ENCODE data around the gene PPP1R15B. TPM values are rescaled to one million over a fixed set of nuclear protein-coding genes. Genes with fewer than 3 reads are reported as not detected.

PPP1R15B gene
- total RNA-seq, 2 donors from 2014 or later: 50.8 to 79.6 TPM

- peaks cover 10% of the 10 kb centered on the region for H3K4me1 ChIP-seq
- H3K36me3 ChIP-seq: no peaks in the 10 kb centered on the region
- no peaks in the 10 kb centered on the region for H3K9me3 ChIP-seq
- intact Hi-C loops (cut with DNase I): loop anchor here (10.0 kb wide), 1 partner anchor 503 kb away; the partner anchor contains the start of gene SNRPE
- no peak for TF ChIP-seq CTCF (IDR thresholded peaks at IDR 0.05)
- H3K9ac ChIP-seq (ENCODE audit: low read depth in 2 of 2, low read length in 2 of 2): no peak overlapping the region
- no peak overlapping the region for H3K4me3 ChIP-seq
- H3K27me3 ChIP-seq: no peaks in the 10 kb centered on the region
- no peak overlapping the region for H3K27ac ChIP-seq
- no peak for DNase-seq
These were observed 44.3 kb downstream of the PPP1R15B start for GRCh38 chr1:204367193-204367858.

DNA sequence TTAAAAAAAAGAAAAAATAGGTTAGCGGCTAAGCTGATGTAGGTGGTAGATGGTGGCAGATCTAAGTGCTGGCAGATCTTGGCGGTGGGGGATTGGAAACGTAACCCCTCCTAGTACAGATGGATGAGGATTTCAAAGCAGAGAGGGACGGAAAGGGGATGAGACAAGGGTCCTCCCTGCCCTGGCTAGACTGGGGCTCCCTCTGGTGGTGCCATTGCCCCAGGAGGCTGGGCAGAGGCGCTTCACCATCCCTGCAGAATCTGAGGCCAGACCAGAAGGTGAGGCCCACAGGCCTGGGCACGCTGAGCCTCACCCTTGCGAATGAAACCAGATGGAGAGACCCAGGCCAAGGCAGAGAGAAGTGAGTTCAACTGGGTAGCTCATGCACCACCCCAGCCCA, 44.9 kb downstream of the PPP1R15B start:
- no peak for TF ChIP-seq CTCF (IDR thresholded peaks at IDR 0.05)
- Histone ChIP-seq H3K4me1 (peaks cover 10% of the 10 kb centered on the region), H3K36me3 (no peaks in the 10 kb centered on the region), H3K27ac (no peak overlapping the region), H3K9ac (ENCODE audit: low read depth in 2 of 2, low read length in 2 of 2) (no peak overlapping the region), H3K9me3 (no peaks in the 10 kb centered on the region), H3K4me3 (no peak overlapping the region), H3K27me3 (no peaks in the 10 kb centered on the region)
- no peak for DNase-seq
- intact Hi-C loops (cut with DNase I): loop anchor here (10.0 kb wide), 1 partner anchor 502 kb away; the partner anchor contains the start of gene SNRPE

- no peaks in the 10 kb centered on the region for H3K27me3 ChIP-seq
- no peaks in the 10 kb centered on the region for H3K36me3 ChIP-seq
These were observed 48.1 kb downstream of the PPP1R15B start for GRCh38 chr1:204363335-204364114.

DNA sequence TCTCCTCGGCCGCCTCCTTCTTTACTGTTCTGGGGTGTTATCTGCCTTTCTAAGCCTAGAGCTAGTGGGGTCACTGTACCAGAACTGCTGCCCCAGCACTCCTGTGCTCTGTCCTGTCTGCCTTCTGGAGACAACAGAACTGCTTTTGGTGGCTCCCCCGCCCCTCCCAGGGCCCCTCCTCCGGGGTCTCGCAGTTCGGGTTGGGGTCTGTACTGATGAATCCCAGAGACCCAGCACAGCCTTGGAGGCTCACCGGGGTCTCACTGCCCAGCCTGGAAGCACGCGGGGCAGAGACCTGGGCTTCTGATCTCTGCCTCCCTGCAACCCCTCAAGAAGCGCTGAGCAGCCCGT, 48.7 kb downstream of the PPP1R15B start:
- Histone ChIP-seq H3K36me3 (no peaks in the 10 kb centered on the region), H3K9me3 (no peaks in the 10 kb centered on the region), H3K4me3 (peak overlapping the region; percentile 8), H3K27me3 (no peaks in the 10 kb centered on the region), H3K9ac (ENCODE audit: low read depth in 2 of 2, low read length in 2 of 2) (peak overlapping the region; percentile 63 to 76), H3K4me1 (peaks cover 10% of the 10 kb centered on the region), H3K27ac (peak overlapping the region; percentile 42)
- DNase-seq: no peak
- no peak for TF ChIP-seq CTCF (IDR thresholded peaks at IDR 0.05)
- intact Hi-C loops (cut with DNase I): loop anchor here (5.0 to 10.0 kb wide), 3 partner anchors 34 to 498 kb away; partner anchors contain the start of genes GOLT1A and SNRPE

More at GRCh38 chr1:204363335-204364114, 48.1 kb downstream of the PPP1R15B start:
- H3K9me3 ChIP-seq: no peaks in the 10 kb centered on the region
- TF ChIP-seq CTCF (IDR thresholded peaks at IDR 0.05): peak; percentile 98
- intact Hi-C loops (cut with DNase I): loop anchor here (2.0 to 10.0 kb wide), 5 partner anchors 34 to 499 kb away; partner anchors contain the start of genes GOLT1A and SNRPE
- H3K4me3 ChIP-seq: peak overlapping the region; percentile 8
- DNase-seq: peak; percentile 90
- peak overlapping the region; percentile 63 to 76 for H3K9ac ChIP-seq (ENCODE audit: low read depth in 2 of 2, low read length in 2 of 2)
- H3K27ac ChIP-seq: peak overlapping the region; percentile 42
- peaks cover 10% of the 10 kb centered on the region for H3K4me1 ChIP-seq

DNA sequence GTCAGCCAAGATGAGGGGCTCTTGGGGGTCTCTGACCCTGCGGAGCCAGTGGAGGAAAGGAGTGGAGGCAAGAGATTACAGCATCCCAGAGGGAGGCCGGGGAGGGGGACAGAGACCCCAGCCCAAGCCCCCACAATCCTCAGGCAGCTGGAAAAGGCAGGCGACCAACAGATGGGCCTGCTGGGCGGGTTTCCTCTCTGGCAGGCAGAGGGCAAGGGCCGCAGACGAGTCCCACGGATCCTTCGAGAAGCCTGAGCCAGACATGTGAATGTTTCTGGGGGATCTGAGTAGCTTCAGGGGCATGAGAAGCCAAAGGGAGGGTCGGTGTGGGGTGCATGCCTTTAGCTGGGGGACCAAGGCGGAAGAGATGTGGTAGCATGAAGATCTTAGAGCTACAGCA, 49.8 kb downstream of the PPP1R15B start:
- no peaks in the 10 kb centered on the region for H3K36me3 ChIP-seq
- H3K9me3 ChIP-seq: no peaks in the 10 kb centered on the region
- peaks cover 10% of the 10 kb centered on the region for H3K4me1 ChIP-seq
- no peak for DNase-seq
- intact Hi-C loops (cut with DNase I): loop anchor here (5.0 to 10.0 kb wide), 3 partner anchors 36 to 497 kb away; partner anchors contain the start of genes GOLT1A and SNRPE
- no peak for TF ChIP-seq CTCF (IDR thresholded peaks at IDR 0.05)
- no peak overlapping the region for H3K27ac ChIP-seq
- peak overlapping the region in 1 of 2 donors; percentile 32 for H3K9ac ChIP-seq (ENCODE audit: low read depth in 2 of 2, low read length in 2 of 2)
- no peak overlapping the region for H3K4me3 ChIP-seq
- H3K27me3 ChIP-seq: no peaks in the 10 kb centered on the region

Measured in colonic mucosa (tissue), 4 donors.